ENCODE measurements around the gene SLC8A2. TPM values are rescaled to one million over a fixed set of nuclear protein-coding genes. Genes with fewer than 3 reads are reported as not detected.

Gene SLC8A2
- total and polyA plus RNA-seq, 2 of the 4 experiments (the other 2 are of a cell fraction): 0.05 TPM; not detected in 1

DNA sequence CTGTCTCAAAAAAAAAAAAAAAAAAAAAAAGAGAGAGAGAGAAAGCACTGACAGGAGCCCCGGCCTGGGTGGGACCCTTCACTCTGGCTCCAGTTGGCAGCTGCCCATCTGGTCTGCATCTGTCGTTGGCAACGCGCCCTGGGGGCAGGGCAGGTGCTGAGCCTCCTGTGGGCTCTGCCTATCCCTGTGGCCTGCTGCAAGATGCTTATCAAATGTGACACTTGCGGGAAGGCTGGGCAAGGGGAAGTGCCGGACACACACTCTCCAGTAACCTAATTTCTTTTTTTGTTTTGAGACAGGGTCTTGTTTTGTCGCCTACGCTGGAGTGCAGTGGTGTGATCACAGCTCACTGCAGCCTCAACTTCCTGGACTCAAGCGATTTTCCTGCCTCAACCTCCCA is 23.0 kb upstream of the SLC8A2 start:
- no peak overlapping the region for H4K8ac ChIP-seq (ENCODE audit: low read depth in 2 of 2, low read length in 2 of 2)
- in situ Hi-C loops (cut with MboI; ENCODE audit: low sequenced_read_pairs): no loop called here
- H2BK120ac ChIP-seq (ENCODE audit: low read depth, low read length): no peak overlapping the region
- no peaks in the 10 kb centered on the region for H3K9me3 ChIP-seq (ENCODE audit: control insufficient read depth, insufficient read depth, low read length)
- H3K27ac ChIP-seq (ENCODE audit: insufficient read depth, low read length): no peak overlapping the region
- no peak for ATAC-seq (ENCODE audit: low read depth)
- H4K20me1 ChIP-seq (ENCODE audit: insufficient read depth, low read length): peaks cover 21% of the 10 kb centered on the region
- H3K9me1 ChIP-seq (ENCODE audit: insufficient read depth, low read length): peaks cover 9% of the 10 kb centered on the region; the same call in 1 of the 2 replicates
- intact Hi-C loops (cut with micrococcal nuclease): no loop called here
- no peak for DNase-seq
- H3K23ac ChIP-seq (ENCODE audit: low read depth, low read length): no peak overlapping the region
- H2AK5ac ChIP-seq (ENCODE audit: low read depth, low read length): no peak overlapping the region
- ChIA-PET POLR2A (ENCODE audit: unreplicated experiment) (no interaction called here), CTCF (no interaction called here)
- no peak overlapping the region for H3K9ac ChIP-seq (ENCODE audit: low read depth, low read length)
- no peak overlapping the region for H2BK15ac ChIP-seq (ENCODE audit: low read depth, low read length)
- no TSS peak for BruUV-seq (replicated peaks)
- 82% methylated on average over 3 of the region's 9 CpGs; no CpG with 5 or more reads in 1 of the 2 experiments for WGBS, 2 experiments (ENCODE audit: extremely low coverage in 2 of 2, insufficient read length in 1 of 2)
- H2BK5ac ChIP-seq (ENCODE audit: low read depth, low read length, poor library complexity, severe bottlenecking): no peak overlapping the region
- H3K4me2 ChIP-seq (ENCODE audit: low read depth, low read length): no peak overlapping the region
- TF ChIP-seq RFX5 (IDR thresholded peaks at IDR 0.05; ENCODE audit: low read depth, low read length): no peak
- no peak for TF ChIP-seq CEBPB (IDR thresholded peaks at IDR 0.05; ENCODE audit: low read depth, low read length)
- H3K79me1 ChIP-seq (ENCODE audit: low read depth in 1 of 2, low read length in 2 of 2): peaks cover 0 to 20% of the 10 kb centered on the region in 2 experiments; a peak in 3 of 4 replicates
- dilution Hi-C loops (cut with HindIII; ENCODE audit: low sequenced_read_pairs, unreplicated experiment): no loop called here
- H2AFZ ChIP-seq (replicated peaks; ENCODE audit: low read length, poor library complexity): no peak overlapping the region
- H3K56ac ChIP-seq (ENCODE audit: extremely low read depth, insufficient read depth, low read length): no peak overlapping the region
- no peak overlapping the region for H2AK9ac ChIP-seq (replicated peaks; ENCODE audit: low read depth, low read length, poor library complexity)
- no peak overlapping the region for H2BK20ac ChIP-seq (ENCODE audit: low read depth, low read length)
- no peak overlapping the region for H4K5ac ChIP-seq (ENCODE audit: low read depth, low read length)
- H4K91ac ChIP-seq (ENCODE audit: insufficient read depth, low read depth, low read length): no peak overlapping the region
- H3K27me3 ChIP-seq (ENCODE audit: control insufficient read depth, insufficient read depth, low read length): no peaks in the 10 kb centered on the region
- no peak overlapping the region for H3K4me3 ChIP-seq (ENCODE audit: insufficient read depth, low read depth, low read length)
- no peak overlapping the region for H3K18ac ChIP-seq (ENCODE audit: low read depth, low read length)
- H3K14ac ChIP-seq (replicated peaks; ENCODE audit: low read depth, low read length): no peak overlapping the region
- H3K4me1 ChIP-seq (ENCODE audit: control insufficient read depth, insufficient read depth, low read length): no peaks in the 10 kb centered on the region
- H3K36me3 ChIP-seq (ENCODE audit: control insufficient read depth, insufficient read depth, low read length): peaks cover 59% of the 10 kb centered on the region
- H3K4ac ChIP-seq (ENCODE audit: low read depth, low read length): no peak overlapping the region

Measured in IMR-90 (cell line).